HG02981 (cell line): Measurements from ENCODE around the gene FKBP15.

Source experiments
- ATAC-seq: cut with Tn5 transposase; IDR thresholded peaks from one replicate; pipeline ENCODE4 v1.9.1; 2021; ENCODE audit warnings: mild to moderate bottlenecking, moderate library complexity; ENCODE audit not compliant: unreplicated experiment

Gene FKBP15

GRCh38 chr9:113185271-113185670 lies 35.8 kb downstream of the FKBP15 start:
- no peak for ATAC-seq

GRCh38 chr9:113184539-113184938 lies 36.5 kb downstream of the FKBP15 start:
- no peak for ATAC-seq

GRCh38 chr9:113183956-113184488 lies 37.1 kb downstream of the FKBP15 start:
- ATAC-seq = no peak

GRCh38 chr9:113181165-113181564 lies 39.9 kb downstream of the FKBP15 start:
- no peak for ATAC-seq

- no peak for ATAC-seq
Measured at GRCh38 chr9:113179839-113180238, 41.2 kb downstream of the FKBP15 start.

- ATAC-seq = no peak
Measured at GRCh38 chr9:113178087-113178486, 43.0 kb downstream of the FKBP15 start.

GRCh38 chr9:113177251-113177650 lies 43.8 kb downstream of the FKBP15 start:
- no peak for ATAC-seq

GRCh38 chr9:113176803-113177202 lies 44.3 kb downstream of the FKBP15 start:
- ATAC-seq = no peak

- no peak for ATAC-seq
Measured at GRCh38 chr9:113173341-113173740, 47.7 kb downstream of the FKBP15 start.

GRCh38 chr9:113168809-113169208 lies 52.3 kb downstream of the FKBP15 start:
- ATAC-seq = no peak

GRCh38 chr9:113166039-113166438 lies 55.0 kb downstream of the FKBP15 start:
- ATAC-seq = no peak

GRCh38 chr9:113164536-113165300 lies 56.4 kb downstream of the FKBP15 start:
- ATAC-seq = no peak

GRCh38 chr9:113163001-113163400 lies 58.1 kb downstream of the FKBP15 start:
- no peak for ATAC-seq

- ATAC-seq = no peak
Measured at GRCh38 chr9:113160571-113160970, 60.5 kb downstream of the FKBP15 start.

- ATAC-seq = no peak
Measured at GRCh38 chr9:113158446-113158845, 62.6 kb downstream of the FKBP15 start.

- no peak for ATAC-seq
Measured at GRCh38 chr9:113156880-113157279, 64.2 kb downstream of the FKBP15 start.

GRCh38 chr9:113155911-113156588 lies 65.0 kb downstream of the FKBP15 start:
- no peak for ATAC-seq

- ATAC-seq = no peak
Measured at GRCh38 chr9:113154946-113155345, 66.1 kb downstream of the FKBP15 start.

- no peak for ATAC-seq
Measured at GRCh38 chr9:113154471-113154870, 66.6 kb downstream of the FKBP15 start.

- ATAC-seq = no peak
Measured at GRCh38 chr9:113153599-113153998, 67.5 kb downstream of the FKBP15 start.

- ATAC-seq = no peak
Measured at GRCh38 chr9:113152699-113153098, 68.4 kb downstream of the FKBP15 start.
